ENCODE results near the gene CNOT11.

DNA sequence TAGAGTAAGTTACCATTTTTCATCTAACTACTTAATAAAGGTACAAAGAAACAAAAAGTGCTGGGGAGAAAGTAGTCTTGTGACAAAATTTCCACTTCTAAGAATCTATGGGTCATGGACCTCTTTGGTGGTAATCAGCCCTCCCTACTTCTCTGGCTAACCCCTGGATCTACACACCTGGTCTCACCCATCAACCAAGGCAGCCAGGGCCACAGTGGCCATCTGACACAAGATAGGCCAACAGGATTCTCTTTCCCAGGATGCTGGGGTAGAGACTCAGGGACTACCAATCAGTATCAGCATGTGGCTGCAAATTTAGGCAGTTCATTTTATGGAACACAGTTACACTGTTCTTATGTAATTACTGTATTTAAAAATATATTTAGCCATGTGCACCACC lies 38.0 kb downstream of the CNOT11 start:
- TF ChIP-seq, protein P1, sequence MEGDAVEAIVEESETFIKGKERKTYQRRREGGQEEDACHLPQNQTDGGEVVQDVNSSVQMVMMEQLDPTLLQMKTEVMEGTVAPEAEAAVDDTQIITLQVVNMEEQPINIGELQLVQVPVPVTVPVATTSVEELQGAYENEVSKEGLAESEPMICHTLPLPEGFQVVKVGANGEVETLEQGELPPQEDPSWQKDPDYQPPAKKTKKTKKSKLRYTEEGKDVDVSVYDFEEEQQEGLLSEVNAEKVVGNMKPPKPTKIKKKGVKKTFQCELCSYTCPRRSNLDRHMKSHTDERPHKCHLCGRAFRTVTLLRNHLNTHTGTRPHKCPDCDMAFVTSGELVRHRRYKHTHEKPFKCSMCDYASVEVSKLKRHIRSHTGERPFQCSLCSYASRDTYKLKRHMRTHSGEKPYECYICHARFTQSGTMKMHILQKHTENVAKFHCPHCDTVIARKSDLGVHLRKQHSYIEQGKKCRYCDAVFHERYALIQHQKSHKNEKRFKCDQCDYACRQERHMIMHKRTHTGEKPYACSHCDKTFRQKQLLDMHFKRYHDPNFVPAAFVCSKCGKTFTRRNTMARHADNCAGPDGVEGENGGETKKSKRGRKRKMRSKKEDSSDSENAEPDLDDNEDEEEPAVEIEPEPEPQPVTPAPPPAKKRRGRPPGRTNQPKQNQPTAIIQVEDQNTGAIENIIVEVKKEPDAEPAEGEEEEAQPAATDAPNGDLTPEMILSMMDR (IDR thresholded peaks at IDR 0.05) = no peak
- no peak for TF ChIP-seq POLR2A (IDR thresholded peaks at IDR 0.05)
